DMS53 treated with DMSO at 0.1 percent for 48 hours (cell line): ENCODE measurements around the gene MMP8.
"Not testable (repeated sequence)": the region's sequence is repeated elsewhere in the genome, so short reads cannot be mapped to it uniquely, and the experiment has no call there.

Experiments used
- DNase-seq: peaks from one replicate; lab custom pipeline; 2025; ENCODE audit not compliant: unreplicated experiment; lab: John Stamatoyannopoulos, UW

MMP8 gene

GRCh38 chr11:102724904-102725500 lies at the start of gene MMP8:
MMP8 (minus strand) TSS chr11:102724954; CDS start chr11:102724855, 99 bp downstream.
- DNase-seq, result no peak

GRCh38 chr11:102773386-102773785 lies 48.6 kb upstream of the MMP8 start:
- DNase-seq, result no peak

DNA sequence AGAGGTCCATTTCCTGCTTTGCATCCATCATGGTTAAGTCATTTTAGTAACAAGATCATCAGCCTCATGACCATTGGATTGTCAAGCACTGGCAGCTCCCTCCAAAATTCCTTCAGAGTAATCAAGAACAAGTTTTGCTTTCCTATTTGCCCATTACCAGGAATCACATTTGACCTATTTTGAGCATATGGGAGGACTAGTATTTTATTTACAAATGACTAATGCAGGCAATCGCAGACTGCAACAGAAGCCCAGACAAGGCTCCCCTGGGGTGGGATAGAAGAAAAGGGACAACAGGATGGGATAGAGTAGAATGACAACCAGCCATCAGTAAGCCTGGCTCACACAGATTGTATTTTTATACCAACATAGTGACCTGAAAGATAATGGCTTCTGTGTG lies 46.6 kb upstream of the MMP8 start:
- no peak for DNase-seq

GRCh38 chr11:102770191-102770590 lies 45.4 kb upstream of the MMP8 start:
- DNase-seq, result no peak

DNA sequence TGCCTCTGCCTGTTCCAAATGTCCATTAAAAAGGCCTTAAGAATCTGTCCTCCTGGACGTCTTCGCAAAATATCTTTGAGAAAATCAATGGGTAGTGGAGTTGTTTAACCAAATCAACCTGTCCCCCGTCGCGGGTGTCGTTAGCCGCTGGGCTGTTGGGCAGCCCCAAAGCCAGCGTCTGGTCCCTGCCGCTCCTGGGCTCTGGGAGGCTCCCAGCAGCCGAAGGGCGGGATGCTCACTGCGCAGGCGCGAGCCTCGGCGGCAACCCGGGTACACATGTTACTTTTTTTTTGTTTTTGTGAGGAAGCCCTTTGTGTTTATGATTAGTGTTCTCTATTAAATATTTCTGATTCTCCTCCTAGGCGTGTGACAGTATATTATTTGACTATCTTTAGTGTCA lies 43.0 kb upstream of the MMP8 start:
- DNase-seq, result no peak

DNA sequence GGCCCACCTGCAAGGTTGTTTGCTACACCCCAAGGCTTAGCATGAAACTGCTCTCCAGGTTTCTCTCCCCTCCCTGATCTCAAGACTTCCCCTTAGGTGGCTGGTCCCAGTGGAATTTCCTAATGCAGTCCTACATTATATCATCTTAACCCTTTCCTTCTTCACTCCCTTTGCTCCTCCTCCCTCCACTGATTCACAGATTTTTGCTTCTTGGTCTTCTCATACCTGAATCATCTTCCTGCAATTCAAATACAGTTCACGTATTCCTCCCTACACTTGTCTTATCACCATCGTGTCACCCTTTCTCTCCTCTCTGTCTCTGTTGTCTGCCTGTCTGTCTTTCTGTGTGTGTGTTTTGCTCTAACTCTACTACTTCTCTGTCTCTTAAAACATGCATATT lies 38.7 kb upstream of the MMP8 start:
- DNase-seq, result no peak

DNA sequence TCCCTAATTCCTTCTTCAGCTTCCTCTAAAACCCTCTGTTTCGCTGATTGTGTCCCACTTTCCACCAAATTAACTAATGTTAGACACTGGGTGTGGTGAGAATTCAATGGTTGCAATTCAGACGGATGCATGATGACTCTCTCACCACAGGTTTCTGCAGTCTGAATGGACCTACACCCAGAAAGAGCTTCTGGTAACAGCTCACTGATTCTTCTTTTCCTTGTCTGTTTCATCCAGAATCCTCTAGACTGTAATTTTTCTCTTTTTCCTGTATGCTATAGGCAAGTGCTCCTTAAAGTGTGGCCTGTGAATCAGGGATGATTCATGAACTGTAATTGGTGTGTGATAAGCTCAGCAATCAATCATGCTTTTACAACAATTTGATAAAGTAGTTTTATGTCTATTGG lies 37.6 kb upstream of the MMP8 start:
- no peak for DNase-seq

DNA sequence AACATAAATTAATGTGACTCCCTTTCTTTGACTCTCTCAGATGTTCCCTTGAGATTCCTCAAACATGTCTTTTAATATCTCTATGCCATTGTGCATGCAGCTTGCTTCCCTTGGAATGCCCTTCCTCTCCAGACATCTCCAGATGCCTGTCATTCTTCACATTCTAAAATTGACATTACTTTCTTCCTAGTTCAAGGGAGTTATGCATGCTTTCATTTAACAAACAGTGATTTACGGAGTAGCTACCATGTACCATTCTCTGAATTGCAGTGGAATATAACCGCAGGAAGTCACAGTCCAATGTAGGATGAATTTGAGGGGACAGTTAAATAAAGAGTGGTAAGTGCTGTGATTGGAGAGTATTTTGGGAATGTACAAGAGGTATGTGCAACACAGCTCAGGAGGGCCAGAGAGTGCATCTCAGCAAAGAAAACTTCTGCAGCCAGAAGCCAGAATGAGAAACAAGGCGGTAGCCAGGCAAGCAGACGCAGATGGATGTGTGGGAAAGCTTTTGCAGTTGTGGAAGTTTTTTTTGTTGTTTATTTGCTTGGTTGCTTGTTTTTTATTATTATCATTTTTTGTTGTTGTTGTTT lies 37.0 kb upstream of the MMP8 start:
- DNase-seq, result no peak

GRCh38 chr11:102760344-102761035 lies 35.7 kb upstream of the MMP8 start:
- DNase-seq, result peak; percentile 3

GRCh38 chr11:102757823-102758549 lies 33.2 kb upstream of the MMP8 start:
- peak; percentile 32 for DNase-seq

DNA sequence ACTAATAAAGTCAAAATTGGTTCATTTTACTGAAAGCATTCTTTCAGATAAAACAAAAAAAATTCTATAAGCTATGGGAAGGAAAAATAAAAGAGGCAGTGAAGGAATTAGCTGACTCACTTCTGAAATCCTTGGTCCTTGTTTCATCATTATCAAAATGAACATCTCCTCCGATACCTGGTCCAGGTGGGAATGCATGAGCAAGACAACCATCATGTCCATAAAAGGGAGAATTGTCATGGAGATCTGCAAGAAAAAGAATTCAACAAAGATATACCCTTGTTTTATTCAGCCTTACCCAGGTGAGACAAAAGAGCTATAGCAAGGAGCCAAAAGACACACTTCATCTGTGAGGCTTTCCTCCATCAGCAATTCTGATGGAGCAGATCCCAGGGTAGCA lies 28.5 kb upstream of the MMP8 start:
- DNase-seq, result no peak

DNA sequence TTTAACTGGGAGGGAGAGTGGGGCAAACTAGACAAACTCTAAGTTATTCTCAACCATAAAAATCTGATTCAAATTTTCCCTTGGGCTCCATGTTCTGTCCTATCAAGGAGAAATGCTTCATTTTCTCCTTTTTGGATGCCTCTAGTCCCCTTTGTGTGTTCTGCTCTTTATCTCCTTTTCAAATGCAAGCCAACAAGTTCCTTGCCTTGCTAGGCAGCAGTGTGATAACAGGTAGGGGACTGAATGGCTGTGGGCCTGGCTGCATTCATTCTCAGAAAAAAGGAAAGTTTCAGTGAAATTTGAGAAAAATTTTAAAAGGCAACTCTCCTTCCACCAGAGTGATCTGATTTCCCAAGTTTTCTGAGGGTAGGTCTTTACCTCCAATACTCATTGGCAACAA lies 26.9 kb upstream of the MMP8 start:
- DNase-seq, result no peak

- no peak for DNase-seq
These were observed 24.5 kb upstream of the MMP8 start for GRCh38 chr11:102749101-102749722.

- not testable (repeated sequence) for DNase-seq
These were observed 22.2 kb upstream of the MMP8 start for GRCh38 chr11:102746746-102747578.

- no peak for DNase-seq
These were observed 9.9 kb upstream of the MMP8 start for GRCh38 chr11:102734650-102735049.

- DNase-seq, result peak; percentile 92
These were observed 8.6 kb upstream of the MMP8 start for GRCh38 chr11:102733232-102733875.

DNA sequence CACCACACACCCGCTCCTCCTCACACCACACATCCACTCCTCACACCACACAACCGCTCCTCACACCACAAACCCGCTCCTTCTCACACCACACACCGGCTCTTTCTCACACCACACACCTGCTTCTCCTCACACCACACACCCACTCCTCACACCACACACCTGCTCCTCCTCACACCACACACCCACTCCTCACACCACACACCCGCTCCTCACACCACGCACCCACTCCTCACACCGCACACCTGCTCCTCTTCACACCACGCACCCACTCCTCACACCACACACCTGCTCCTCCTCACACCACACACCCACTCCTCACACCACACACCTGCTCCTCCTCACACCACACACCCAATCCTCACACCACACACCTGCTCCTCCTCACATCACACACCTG lies 6.2 kb upstream of the MMP8 start:
- DNase-seq, result not testable (repeated sequence)

GRCh38 chr11:102729849-102730815 lies 5.4 kb upstream of the MMP8 start:
- DNase-seq, result peak; percentile 83

DNA sequence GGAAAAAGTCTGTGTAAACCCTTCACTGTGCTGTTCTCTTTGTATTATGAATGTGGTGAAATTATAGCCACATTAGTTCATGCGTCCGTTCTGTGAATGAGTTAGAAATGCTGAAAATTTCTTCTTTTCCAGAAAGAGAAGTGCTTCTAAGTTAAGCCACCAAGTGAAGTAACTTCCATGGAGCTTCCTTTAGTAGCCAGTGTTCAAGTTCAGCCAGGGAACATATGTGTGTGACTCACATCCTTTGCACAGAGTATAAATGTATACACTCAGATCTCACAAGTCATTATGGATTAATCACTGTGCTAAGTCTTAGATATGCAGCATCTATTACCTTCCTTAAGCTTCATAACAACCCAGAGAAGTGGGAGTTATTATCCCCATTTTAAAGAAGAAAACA lies 3.1 kb upstream of the MMP8 start:
- DNase-seq, result no peak
